Endothelial cell of umbilical vein (primary cell): ENCODE data around the gene TXNDC2. TPM values are rescaled to one million over a fixed set of nuclear protein-coding genes. Genes with fewer than 3 reads are reported as not detected.

Experiments
- BruUV-seq: library from RNA; stranded (reverse); fragments of 400-500 nt; replicated peaks from 2 replicates; lab custom pipeline; 2021; lab: Mats Ljungman, UMichigan
- CTCF ChIA-PET: fragments of 300-600, 350-600 bp; sonication (Branson Sonifier 250); formaldehyde crosslinking; loops from one replicate; lab custom pipeline; 2021; ENCODE audit warnings: antibody characterized with exemption, inconsistent platforms; lab: Charles Lee
- POLR2A ChIA-PET: fragments of 300-600, 350-600 bp; sonication (Branson Sonifier 250); formaldehyde crosslinking; loops from one replicate; lab custom pipeline; 2021; ENCODE audit warnings: antibody characterized with exemption, inconsistent platforms; lab: Charles Lee
- DNase-seq: peaks from one replicate; pipeline ENCODE4 v3.0.0-alpha.2; 2011; ENCODE audit warnings: low read depth, low spot score
- FAIRE-seq: peaks from 2 replicates; lab custom pipeline; 2011; peaks lifted over from hg19 to GRCh38; lab: Jason Lieb, UNC
- H2AFZ ChIP-seq: 2 replicates; pipeline ENCODE4 v1.6.0; 2012; ENCODE audit warnings: low read depth, low read length, control low read depth, inconsistent platforms
- H3K27ac ChIP-seq: 2 replicates; pipeline ENCODE4 v1.5.1; 2011; ENCODE audit warnings: low read depth, mild to moderate bottlenecking, control low read depth, low read length, moderate library complexity; ENCODE audit not compliant: insufficient read depth
- H3K27me3 ChIP-seq, 2 experiments: 2 replicates each; pipeline versions ENCODE4 v1.6.0 to v1.6.1; 2011; ENCODE audit warnings: low read length in 2 of 2, mixed read lengths in 1 of 2; ENCODE audit not compliant: control insufficient read depth in 2 of 2, insufficient read depth in 2 of 2
- H3K36me3 ChIP-seq, 2 experiments: 2 replicates in 1 of 2; 3 replicates in 1 of 2; pipeline ENCODE4 v1.5.1; 2011; ENCODE audit warnings: low read length in 2 of 2, mild to moderate bottlenecking in 1 of 2, moderate library complexity in 1 of 2; ENCODE audit not compliant: control insufficient read depth in 2 of 2, insufficient read depth in 2 of 2; ENCODE audit errors: extremely low read depth in 1 of 2
- H3K4me1 ChIP-seq: 3 replicates; pipeline ENCODE4 v1.5.1; 2011; ENCODE audit warnings: mild to moderate bottlenecking, low read length; ENCODE audit not compliant: control insufficient read depth, insufficient read depth; ENCODE audit errors: extremely low read depth
- H3K4me2 ChIP-seq: 2 replicates; pipeline ENCODE4 v1.6.1; 2011; ENCODE audit warnings: low read length, control low read depth, mixed read lengths; ENCODE audit not compliant: insufficient read depth
- H3K4me3 ChIP-seq, 3 experiments: fragments of 200-600 bp in 1 of 3; sonication (generic), shearing (Covaris generic) in 1 of 3; replicated peaks in 1 of 3; 2 replicates each; pipeline ENCODE4 v1.5.1; 2011 to 2016; ENCODE audit warnings: control low read depth in 3 of 3, low read length in 3 of 3, mild to moderate bottlenecking in 2 of 3, inconsistent platforms in 1 of 3, low read depth in 1 of 3, moderate library complexity in 1 of 3; ENCODE audit not compliant: insufficient read depth in 1 of 3
- H3K79me2 ChIP-seq: 2 replicates; pipeline ENCODE4 v1.6.0; 2012; ENCODE audit warnings: low read length, inconsistent platforms; ENCODE audit not compliant: control insufficient read depth, insufficient read depth
- H3K9ac ChIP-seq: replicated peaks from 2 replicates; pipeline ENCODE3; 2011; ENCODE audit warnings: low read length, control low read depth; ENCODE audit not compliant: insufficient read depth; ENCODE audit errors: extremely low read depth
- H3K9me1 ChIP-seq: replicated peaks from 3 replicates; pipeline ENCODE4 v1.6.0; 2011; ENCODE audit warnings: mild to moderate bottlenecking, low read length; ENCODE audit not compliant: control insufficient read depth, insufficient read depth; ENCODE audit errors: extremely low read depth
- H3K9me3 ChIP-seq: replicated peaks from 2 replicates; pipeline ENCODE4 v1.5.1; 2012; ENCODE audit warnings: low read length, inconsistent platforms; ENCODE audit not compliant: control insufficient read depth, insufficient read depth
- H4K20me1 ChIP-seq: replicated peaks from 2 replicates; pipeline ENCODE3; 2011; ENCODE audit warnings: mild to moderate bottlenecking, low read length; ENCODE audit not compliant: control insufficient read depth, insufficient read depth; ENCODE audit errors: extremely low read depth
- EZH2 ChIP-seq: IDR thresholded peaks from 2 replicates; pipeline ENCODE4 v1.6.1; 2012; ENCODE audit warnings: borderline replicate concordance, low read depth, mild to moderate bottlenecking, moderate library complexity, low read length, inconsistent platforms; ENCODE audit not compliant: severe bottlenecking
- FOS ChIP-seq: IDR thresholded peaks from 2 replicates; pipeline ENCODE4 v1.6.1; 2011; ENCODE audit warnings: mild to moderate bottlenecking, low read length, moderate library complexity, borderline replicate concordance; ENCODE audit not compliant: insufficient read depth
- GATA2 ChIP-seq: IDR thresholded peaks from 2 replicates; pipeline ENCODE4 v1.7.0; 2011; ENCODE audit warnings: low read depth, mild to moderate bottlenecking, moderate library complexity, mixed read lengths, low read length; ENCODE audit not compliant: insufficient read length, insufficient read depth
- JUN ChIP-seq: IDR thresholded peaks from 2 replicates; pipeline ENCODE4 v1.6.1; 2011; ENCODE audit warnings: borderline replicate concordance, low read depth; ENCODE audit not compliant: insufficient read length, insufficient read depth
- MYC ChIP-seq: IDR thresholded peaks from one replicate; pipeline ENCODE4 v1.6.1; 2011; ENCODE audit warnings: mild to moderate bottlenecking, low read depth, low read length
- POLR2A ChIP-seq: IDR thresholded peaks from 2 replicates; pipeline ENCODE4 v1.6.1; 2012; ENCODE audit warnings: low read depth, mild to moderate bottlenecking, control low read depth, low read length
- POLR2AphosphoS5 ChIP-seq: IDR thresholded peaks from 2 replicates; pipeline ENCODE4 v1.6.1; 2012; ENCODE audit warnings: low read depth, mild to moderate bottlenecking, control low read depth, low read length, moderate library complexity; ENCODE audit not compliant: insufficient read depth
- dilution Hi-C: fragments of 300-500 bp; cut with MboI; formaldehyde crosslinking; loops from one replicate; pipeline ENCODE4 v1.15.0; 2019; ENCODE audit warnings: low sequenced_read_pairs; ENCODE audit not compliant: extremely low pct_ligation_motif_present
- intact Hi-C: fragments of 100-400 bp; cut with micrococcal nuclease; formaldehyde crosslinking; loops from one replicate; pipeline ENCODE4 v1.10.0; 2022
- polyA plus RNA-seq, 4 experiments: library from polyadenylated mRNA; depleted of rRNA in 3 of 4; stranded (reverse) in 3 of 4; unstranded in 1 of 4; fragments of >200 nt; gene quantifications; 2 replicates each; pipeline versions ENCODE4 v1.2.1 to v1.2.3, GENCODE V29; 2011 to 2012; ENCODE audit warnings: missing spikeins in 1 of 4
- total RNA-seq: library from RNA; stranded (reverse); gene quantifications from 2 replicates; pipeline ENCODE4 v1.2.3, GENCODE V29; 2021
- TF ChIP-seq, protein P1 (sequence below): IDR thresholded peaks from 2 replicates; pipeline ENCODE4 v1.6.1; 2011; ENCODE audit not compliant: insufficient read depth, insufficient read length
- TF ChIP-seq, protein P2 (sequence below), 2 donors: IDR thresholded peaks; 1 replicate in 1 of 2; 2 replicates in 1 of 2; pipeline ENCODE4 v1.5.1; 2011; ENCODE audit warnings: low read length in 2 of 2, mild to moderate bottlenecking in 2 of 2, moderate library complexity in 2 of 2, control low read depth in 1 of 2, inconsistent platforms in 1 of 2, low read depth in 1 of 2; ENCODE audit not compliant: insufficient read depth in 1 of 2; ENCODE audit errors: extremely low read depth in 1 of 2

The TXNDC2 gene
- total and polyA plus RNA-seq, 2 donors (not counting 3 experiments of a cell fraction or from before 2014, with no cell fraction given): 0.12 TPM; not detected in 1

- Histone ChIP-seq H3K4me2 (no peak overlapping the region), H3K27ac (no peak overlapping the region), H3K27me3 (no peaks in the 10 kb centered on the region), H3K4me3 (no peak overlapping the region), H3K79me2 (no peaks in the 10 kb centered on the region), H3K36me3 (peaks cover 0 to 2% of the 10 kb centered on the region in 2 experiments), H3K9me3 (no peaks in the 10 kb centered on the region), H3K4me1 (no peaks in the 10 kb centered on the region), H3K9ac (no peak overlapping the region), H2AFZ (no peak overlapping the region), H3K9me1 (no peaks in the 10 kb centered on the region), H4K20me1 (no peaks in the 10 kb centered on the region)
- TF ChIP-seq GATA2 (no peak), FOS (no peak), POLR2AphosphoS5 (no peak), MYC (no peak), POLR2A (no peak), JUN (no peak), EZH2 (no peak)
- TF ChIP-seq, protein P1, sequence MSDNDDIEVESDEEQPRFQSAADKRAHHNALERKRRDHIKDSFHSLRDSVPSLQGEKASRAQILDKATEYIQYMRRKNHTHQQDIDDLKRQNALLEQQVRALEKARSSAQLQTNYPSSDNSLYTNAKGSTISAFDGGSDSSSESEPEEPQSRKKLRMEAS: no peak
- TF ChIP-seq, protein P2, sequence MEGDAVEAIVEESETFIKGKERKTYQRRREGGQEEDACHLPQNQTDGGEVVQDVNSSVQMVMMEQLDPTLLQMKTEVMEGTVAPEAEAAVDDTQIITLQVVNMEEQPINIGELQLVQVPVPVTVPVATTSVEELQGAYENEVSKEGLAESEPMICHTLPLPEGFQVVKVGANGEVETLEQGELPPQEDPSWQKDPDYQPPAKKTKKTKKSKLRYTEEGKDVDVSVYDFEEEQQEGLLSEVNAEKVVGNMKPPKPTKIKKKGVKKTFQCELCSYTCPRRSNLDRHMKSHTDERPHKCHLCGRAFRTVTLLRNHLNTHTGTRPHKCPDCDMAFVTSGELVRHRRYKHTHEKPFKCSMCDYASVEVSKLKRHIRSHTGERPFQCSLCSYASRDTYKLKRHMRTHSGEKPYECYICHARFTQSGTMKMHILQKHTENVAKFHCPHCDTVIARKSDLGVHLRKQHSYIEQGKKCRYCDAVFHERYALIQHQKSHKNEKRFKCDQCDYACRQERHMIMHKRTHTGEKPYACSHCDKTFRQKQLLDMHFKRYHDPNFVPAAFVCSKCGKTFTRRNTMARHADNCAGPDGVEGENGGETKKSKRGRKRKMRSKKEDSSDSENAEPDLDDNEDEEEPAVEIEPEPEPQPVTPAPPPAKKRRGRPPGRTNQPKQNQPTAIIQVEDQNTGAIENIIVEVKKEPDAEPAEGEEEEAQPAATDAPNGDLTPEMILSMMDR (IDR thresholded peaks at IDR 0.05; ENCODE audit: extremely low read depth in 1 of 2, insufficient read depth in 1 of 2, low read depth in 1 of 2, low read length in 2 of 2): no peak
- DNase-seq (no peak), FAIRE-seq (no peak)
- ChIA-PET CTCF (interaction anchor here (1.3 to 1.4 kb wide), 2 partner anchors 9 to 14 kb away, joined by 3 read pairs; no protein-coding TSS in a partner anchor), POLR2A (no interaction called here)
- intact Hi-C loops: no loop called here
- dilution Hi-C loops: no loop called here
- BruUV-seq: no TSS peak
Observed at GRCh38 chr18:9858642-9859041, 27.1 kb upstream of the TXNDC2 start.
